Measurements from ENCODE around the gene VWCE.
"Not testable (repeated sequence)": the region's sequence is repeated elsewhere in the genome, so short reads cannot be mapped to it uniquely, and the experiment has no call there.

The VWCE gene

DNA sequence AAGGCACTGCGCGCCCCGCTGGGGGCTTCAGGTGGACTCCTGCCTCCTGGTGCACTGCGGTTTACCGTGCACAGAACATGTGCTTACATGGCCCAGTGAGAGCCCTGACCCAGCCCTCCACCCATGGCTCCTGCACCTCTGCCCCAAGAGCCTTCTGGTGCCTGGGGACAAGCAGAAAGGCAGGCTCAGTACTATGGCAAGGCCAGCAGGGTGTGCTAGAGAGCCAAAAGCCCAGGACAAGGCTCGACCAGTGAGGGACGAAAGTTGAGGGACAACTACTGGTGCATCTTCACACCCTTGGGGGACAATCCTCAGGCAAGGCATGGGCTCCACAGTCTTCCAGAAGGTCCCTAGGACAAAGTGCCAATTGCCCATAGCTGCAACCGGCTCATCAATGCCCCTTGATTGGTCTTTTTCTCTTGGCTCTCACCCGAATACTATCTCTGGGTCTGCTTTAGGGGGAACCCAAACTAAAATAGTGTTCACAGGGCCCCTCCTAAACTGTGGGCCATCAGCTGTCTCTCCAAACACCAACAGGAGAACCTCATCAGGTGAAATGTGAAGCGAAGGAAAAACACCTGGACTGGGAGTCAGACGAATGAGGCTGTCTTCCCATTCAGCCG lies 40.6 kb downstream of the VWCE start:
- H3K9me3 ChIP-seq (ENCODE audit: insufficient read depth, low read depth, low read length), result no peaks in the 10 kb centered on the region
- H3F3A ChIP-seq (ENCODE audit: low read depth), result no peaks in the 10 kb centered on the region
- H3K79me2 ChIP-seq (ENCODE audit: insufficient read depth, low read length), result no peaks in the 10 kb centered on the region
- no peak overlapping the region for H3K4me2 ChIP-seq (ENCODE audit: low read depth, low read length, poor library complexity, severe bottlenecking)
- no peaks in the 10 kb centered on the region for H3K4me1 ChIP-seq (ENCODE audit: insufficient read depth, low read length, poor library complexity, severe bottlenecking)
- no peaks in the 10 kb centered on the region for H3K36me3 ChIP-seq (ENCODE audit: insufficient read depth, low read length)
- H3K9me2 ChIP-seq (replicated peaks; ENCODE audit: low read depth, low read length), result no peaks in the 10 kb centered on the region
- TF ChIP-seq EZH2phosphoT487 (IDR thresholded peaks at IDR 0.05; ENCODE audit: borderline replicate concordance), result no peak
- TF ChIP-seq, protein P1, sequence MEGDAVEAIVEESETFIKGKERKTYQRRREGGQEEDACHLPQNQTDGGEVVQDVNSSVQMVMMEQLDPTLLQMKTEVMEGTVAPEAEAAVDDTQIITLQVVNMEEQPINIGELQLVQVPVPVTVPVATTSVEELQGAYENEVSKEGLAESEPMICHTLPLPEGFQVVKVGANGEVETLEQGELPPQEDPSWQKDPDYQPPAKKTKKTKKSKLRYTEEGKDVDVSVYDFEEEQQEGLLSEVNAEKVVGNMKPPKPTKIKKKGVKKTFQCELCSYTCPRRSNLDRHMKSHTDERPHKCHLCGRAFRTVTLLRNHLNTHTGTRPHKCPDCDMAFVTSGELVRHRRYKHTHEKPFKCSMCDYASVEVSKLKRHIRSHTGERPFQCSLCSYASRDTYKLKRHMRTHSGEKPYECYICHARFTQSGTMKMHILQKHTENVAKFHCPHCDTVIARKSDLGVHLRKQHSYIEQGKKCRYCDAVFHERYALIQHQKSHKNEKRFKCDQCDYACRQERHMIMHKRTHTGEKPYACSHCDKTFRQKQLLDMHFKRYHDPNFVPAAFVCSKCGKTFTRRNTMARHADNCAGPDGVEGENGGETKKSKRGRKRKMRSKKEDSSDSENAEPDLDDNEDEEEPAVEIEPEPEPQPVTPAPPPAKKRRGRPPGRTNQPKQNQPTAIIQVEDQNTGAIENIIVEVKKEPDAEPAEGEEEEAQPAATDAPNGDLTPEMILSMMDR (conservative IDR thresholded peaks at IDR 0.05; ENCODE audit: low read length), result peak; percentile 83
- H3K4me3 ChIP-seq (ENCODE audit: low read length, poor library complexity, severe bottlenecking), result no peak overlapping the region
- H3K27me3 ChIP-seq (ENCODE audit: insufficient read depth, low read length, poor library complexity, severe bottlenecking), result no peaks in the 10 kb centered on the region
- H4K20me1 ChIP-seq (ENCODE audit: insufficient read depth, low read length, poor library complexity, severe bottlenecking), result no peaks in the 10 kb centered on the region
- H3K9ac ChIP-seq (ENCODE audit: low read depth, low read length, poor library complexity, severe bottlenecking), result no peak overlapping the region
- H2AFZ ChIP-seq (ENCODE audit: low read length), result peak overlapping the region; percentile 60

DNA sequence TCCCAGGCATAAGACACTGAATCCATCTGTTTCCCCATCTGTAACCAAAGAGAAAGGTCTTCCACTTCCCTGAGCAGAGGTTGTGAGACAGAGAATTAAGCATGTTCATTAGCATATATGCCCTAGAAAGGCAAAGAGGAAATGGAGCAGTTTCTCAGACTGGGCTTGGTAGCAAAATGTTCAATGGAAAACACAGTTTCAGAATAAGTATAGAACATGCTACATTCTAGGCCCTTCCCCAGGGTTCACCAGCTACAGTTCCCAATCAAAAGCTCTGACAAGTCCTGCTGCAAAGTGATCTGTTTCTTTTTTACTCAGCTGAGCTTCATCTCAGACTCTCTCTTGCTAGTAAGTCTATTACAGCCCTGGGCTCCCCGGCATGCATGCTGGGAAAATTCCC lies 42.8 kb downstream of the VWCE start:
- not testable (repeated sequence) for H3K9me3 ChIP-seq (ENCODE audit: insufficient read depth, low read depth, low read length); H4K20me1 ChIP-seq (ENCODE audit: insufficient read depth, low read length, poor library complexity, severe bottlenecking); H3K9ac ChIP-seq (ENCODE audit: low read depth, low read length, poor library complexity, severe bottlenecking)

DNA sequence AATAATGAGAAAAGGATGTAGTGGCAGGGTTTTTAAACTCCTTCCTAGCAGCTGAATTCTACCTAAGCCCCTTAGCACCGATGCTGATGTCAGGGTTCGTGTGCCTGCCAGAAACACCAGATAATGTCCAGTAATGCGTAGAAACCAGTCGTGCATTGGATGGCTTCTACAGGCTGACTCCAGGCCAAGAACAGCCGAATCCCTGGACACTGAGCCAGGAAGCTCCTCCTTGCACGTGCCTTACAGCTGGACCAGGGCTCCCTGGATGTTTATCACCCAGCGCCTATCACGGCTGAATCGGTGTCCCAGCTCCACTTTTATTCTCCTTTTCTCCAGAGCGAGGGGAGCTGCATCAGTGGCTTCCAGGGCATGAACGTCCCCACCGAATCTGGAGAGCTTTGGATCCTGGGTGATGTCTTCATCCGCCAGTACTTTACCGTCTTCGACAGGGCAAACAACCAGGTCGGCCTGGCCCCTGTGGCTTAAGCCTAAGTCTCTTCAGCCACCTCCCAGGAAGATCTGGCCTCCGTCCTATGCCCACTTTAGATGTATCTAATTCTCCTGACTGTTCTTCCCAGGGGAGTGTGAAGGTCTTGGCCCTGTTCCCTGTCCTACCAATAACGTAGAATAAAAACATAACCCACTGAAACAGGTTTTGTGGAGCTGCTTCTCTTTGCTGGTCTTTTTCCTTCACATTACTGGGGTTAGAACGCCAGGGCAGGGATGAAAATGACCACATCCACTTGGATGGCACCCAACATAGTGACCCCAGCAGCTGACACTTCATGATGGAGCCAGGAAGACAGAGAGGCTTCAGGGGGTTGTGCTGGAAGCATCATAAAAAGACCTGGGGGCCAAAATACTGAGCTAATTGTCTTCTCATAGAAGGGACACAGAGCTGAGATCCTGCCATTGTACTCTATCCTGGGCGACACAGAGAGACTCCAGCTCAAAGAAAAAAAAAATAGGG lies 44.0 kb downstream of the VWCE start:
- H2AFZ ChIP-seq (ENCODE audit: low read length); H3F3A ChIP-seq (ENCODE audit: low read depth); H3K27me3 ChIP-seq (ENCODE audit: insufficient read depth, low read length, poor library complexity, severe bottlenecking); H3K9me3 ChIP-seq (ENCODE audit: insufficient read depth, low read depth, low read length); H4K20me1 ChIP-seq (ENCODE audit: insufficient read depth, low read length, poor library complexity, severe bottlenecking); H3K4me3 ChIP-seq (ENCODE audit: low read length, poor library complexity, severe bottlenecking); H3K9me2 ChIP-seq (replicated peaks; ENCODE audit: low read depth, low read length); H3K9ac ChIP-seq (ENCODE audit: low read depth, low read length, poor library complexity, severe bottlenecking); H3K4me2 ChIP-seq (ENCODE audit: low read depth, low read length, poor library complexity, severe bottlenecking); H3K36me3 ChIP-seq (ENCODE audit: insufficient read depth, low read length); H3K79me2 ChIP-seq (ENCODE audit: insufficient read depth, low read length); H3K4me1 ChIP-seq (ENCODE audit: insufficient read depth, low read length, poor library complexity, severe bottlenecking): not testable (repeated sequence)

More for the DNA sequence above, 42.8 kb downstream of the VWCE start:
- H3K27me3 ChIP-seq (ENCODE audit: insufficient read depth, low read length, poor library complexity, severe bottlenecking); H3K36me3 ChIP-seq (ENCODE audit: insufficient read depth, low read length); H3F3A ChIP-seq (ENCODE audit: low read depth); H3K4me3 ChIP-seq (ENCODE audit: low read length, poor library complexity, severe bottlenecking); H2AFZ ChIP-seq (ENCODE audit: low read length); H3K4me1 ChIP-seq (ENCODE audit: insufficient read depth, low read length, poor library complexity, severe bottlenecking); H3K4me2 ChIP-seq (ENCODE audit: low read depth, low read length, poor library complexity, severe bottlenecking); H3K79me2 ChIP-seq (ENCODE audit: insufficient read depth, low read length); H3K9me2 ChIP-seq (replicated peaks; ENCODE audit: low read depth, low read length): not testable (repeated sequence)

DNA sequence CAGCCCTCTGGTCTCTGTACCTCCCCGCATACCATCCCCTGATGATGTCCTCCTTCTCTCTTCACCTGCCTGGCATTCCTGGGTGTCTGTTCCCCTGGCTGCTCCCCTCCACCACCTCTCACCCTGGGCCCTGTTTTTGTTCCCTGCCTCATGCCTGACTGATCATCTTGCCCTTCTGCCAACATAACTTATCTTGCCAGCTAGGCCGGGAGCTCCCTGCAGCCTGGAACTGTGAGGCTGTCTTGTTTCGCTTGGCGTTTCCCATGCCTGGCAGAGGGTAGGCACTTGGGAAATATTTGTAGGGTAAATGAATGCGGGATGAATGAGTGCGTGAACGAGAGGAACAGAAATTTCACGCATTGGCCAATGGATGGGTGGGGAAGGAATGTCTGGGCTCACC lies 45.9 kb downstream of the VWCE start:
- H3K9me2 ChIP-seq (replicated peaks; ENCODE audit: low read depth, low read length); H3K9ac ChIP-seq (ENCODE audit: low read depth, low read length, poor library complexity, severe bottlenecking); H3K79me2 ChIP-seq (ENCODE audit: insufficient read depth, low read length); H3K27me3 ChIP-seq (ENCODE audit: insufficient read depth, low read length, poor library complexity, severe bottlenecking); H3K9me3 ChIP-seq (ENCODE audit: insufficient read depth, low read depth, low read length); H3K4me3 ChIP-seq (ENCODE audit: low read length, poor library complexity, severe bottlenecking); H3F3A ChIP-seq (ENCODE audit: low read depth); H3K4me1 ChIP-seq (ENCODE audit: insufficient read depth, low read length, poor library complexity, severe bottlenecking); H4K20me1 ChIP-seq (ENCODE audit: insufficient read depth, low read length, poor library complexity, severe bottlenecking); H2AFZ ChIP-seq (ENCODE audit: low read length); H3K36me3 ChIP-seq (ENCODE audit: insufficient read depth, low read length); H3K4me2 ChIP-seq (ENCODE audit: low read depth, low read length, poor library complexity, severe bottlenecking): not testable (repeated sequence)

DNA sequence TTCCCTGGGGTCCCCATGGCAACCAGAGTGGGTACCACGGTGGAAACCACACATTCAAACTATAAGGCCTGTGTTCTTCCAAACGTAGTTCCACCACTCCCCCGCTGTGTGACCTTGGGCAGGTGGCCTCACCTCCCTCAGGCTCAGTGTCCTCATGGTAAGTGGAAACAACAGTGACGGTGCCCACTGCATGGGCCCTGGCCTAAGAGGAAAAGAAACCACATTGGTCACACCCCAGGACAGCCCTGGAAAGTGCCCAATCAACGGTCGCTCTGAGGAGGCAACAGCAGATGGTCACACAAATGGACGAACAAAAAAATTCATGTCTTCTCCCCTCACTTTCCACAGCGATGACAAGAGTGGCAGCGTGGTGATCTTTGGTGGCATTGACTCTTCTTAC lies 47.0 kb downstream of the VWCE start:
- not testable (repeated sequence) for H2AFZ ChIP-seq (ENCODE audit: low read length); H3K4me2 ChIP-seq (ENCODE audit: low read depth, low read length, poor library complexity, severe bottlenecking); H3K4me3 ChIP-seq (ENCODE audit: low read length, poor library complexity, severe bottlenecking); H3K9me2 ChIP-seq (replicated peaks; ENCODE audit: low read depth, low read length); H3K27me3 ChIP-seq (ENCODE audit: insufficient read depth, low read length, poor library complexity, severe bottlenecking); H3K9me3 ChIP-seq (ENCODE audit: insufficient read depth, low read depth, low read length); H3K4me1 ChIP-seq (ENCODE audit: insufficient read depth, low read length, poor library complexity, severe bottlenecking); H4K20me1 ChIP-seq (ENCODE audit: insufficient read depth, low read length, poor library complexity, severe bottlenecking); H3F3A ChIP-seq (ENCODE audit: low read depth); H3K36me3 ChIP-seq (ENCODE audit: insufficient read depth, low read length); H3K9ac ChIP-seq (ENCODE audit: low read depth, low read length, poor library complexity, severe bottlenecking); H3K79me2 ChIP-seq (ENCODE audit: insufficient read depth, low read length)

DNA sequence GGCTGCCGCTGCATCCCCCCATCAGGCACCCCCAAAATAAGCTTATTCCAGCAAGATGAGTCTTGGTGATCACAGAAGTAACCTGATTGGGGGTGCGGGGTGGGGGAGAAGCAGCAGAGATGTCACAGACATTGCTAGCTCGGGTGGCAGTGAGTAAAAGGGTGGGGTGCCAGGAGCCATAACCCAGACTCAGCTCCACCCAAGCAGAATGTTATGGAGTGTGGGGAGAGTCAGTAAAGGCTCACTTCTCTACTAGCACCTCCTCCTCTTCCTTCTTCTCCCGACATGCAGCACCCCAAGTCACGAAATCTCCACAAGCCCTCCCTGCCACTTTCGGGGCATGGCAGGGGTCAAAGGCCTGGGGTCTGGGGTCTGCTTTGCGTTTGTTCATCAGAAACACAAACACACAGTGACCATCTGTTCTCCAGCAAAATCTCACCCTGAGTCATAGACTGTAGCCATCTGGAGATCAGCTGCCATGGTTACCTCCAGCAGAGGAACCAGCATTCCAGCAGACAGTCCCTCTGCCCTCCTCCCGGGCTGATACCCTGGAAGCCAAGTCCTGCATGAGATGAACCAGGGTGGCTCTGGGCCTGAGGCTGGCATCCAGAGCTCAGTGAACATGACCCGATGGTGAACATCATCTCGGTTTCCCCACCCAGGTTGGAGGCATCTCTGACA lies 49.7 kb downstream of the VWCE start:
- not testable (repeated sequence) for H3K36me3 ChIP-seq (ENCODE audit: insufficient read depth, low read length); H3K9me3 ChIP-seq (ENCODE audit: insufficient read depth, low read depth, low read length); H3F3A ChIP-seq (ENCODE audit: low read depth); H3K79me2 ChIP-seq (ENCODE audit: insufficient read depth, low read length); H3K4me3 ChIP-seq (ENCODE audit: low read length, poor library complexity, severe bottlenecking); H2AFZ ChIP-seq (ENCODE audit: low read length); H3K4me2 ChIP-seq (ENCODE audit: low read depth, low read length, poor library complexity, severe bottlenecking); H4K20me1 ChIP-seq (ENCODE audit: insufficient read depth, low read length, poor library complexity, severe bottlenecking); H3K27me3 ChIP-seq (ENCODE audit: insufficient read depth, low read length, poor library complexity, severe bottlenecking); H3K9ac ChIP-seq (ENCODE audit: low read depth, low read length, poor library complexity, severe bottlenecking); H3K9me2 ChIP-seq (replicated peaks; ENCODE audit: low read depth, low read length); H3K4me1 ChIP-seq (ENCODE audit: insufficient read depth, low read length, poor library complexity, severe bottlenecking)
